GM12878 (cell line): ENCODE measurements around the gene GSK3A. TPM values are rescaled to one million over a fixed set of nuclear protein-coding genes. Genes with fewer than 3 reads are reported as not detected.

ENCODE experiments used
- ATAC-seq: fragments of 200-7000 bp; cut with Tn5 transposase; 3 replicates; pipeline ENCODE4 v1.9.1; 2020; ENCODE audit warnings: mild to moderate bottlenecking, moderate library complexity
- BruUV-seq: library from RNA; stranded (reverse); fragments of 400-500 nt; replicated peaks from 2 replicates; lab custom pipeline; 2021; lab: Mats Ljungman, UMichigan
- CTCF ChIA-PET: fragments of 300-600 bp; sonication (Branson Sonifier 250); formaldehyde crosslinking; extraction: SDS; loops from one replicate; lab custom pipeline; 2021; ENCODE audit warnings: inconsistent platforms; lab: Yijun Ruan, JAX
- POLR2A ChIA-PET: fragments of 350-600 bp; formaldehyde crosslinking; extraction: SDS; loops from one replicate; lab custom pipeline; 2021; ENCODE audit warnings: inconsistent platforms; lab: Charles Lee
- RAD21 ChIA-PET: fragments of 300-600 bp; sonication (Branson Sonifier 250); formaldehyde crosslinking; loops from one replicate; lab custom pipeline; 2023; ENCODE audit warnings: antibody characterized with exemption; ENCODE audit not compliant: unreplicated experiment; lab: Charles Lee
- SMC1A ChIA-PET: fragments of 300-600 bp; sonication (Branson Sonifier 250); formaldehyde crosslinking; loops from one replicate; lab custom pipeline; 2023; ENCODE audit not compliant: unreplicated experiment, uncharacterized antibody; lab: Charles Lee
- DNase-seq: peaks from one replicate; pipeline ENCODE4 v3.0.0-alpha.2; 2011; ENCODE audit warnings: low read depth, low spot score
- FAIRE-seq: peaks from 3 replicates; lab custom pipeline; 2011; peaks lifted over from hg19 to GRCh38; lab: Jason Lieb, UNC
- H2AFZ ChIP-seq: 2 replicates; pipeline ENCODE4 v1.6.0; 2011; ENCODE audit warnings: low read depth, low read length, control low read depth; ENCODE audit not compliant: control insufficient read depth
- H3K27ac ChIP-seq: 2 replicates; pipeline ENCODE4 v1.5.1; 2011; ENCODE audit warnings: control low read depth; ENCODE audit not compliant: control insufficient read depth, insufficient read depth
- H3K27me3 ChIP-seq, 2 experiments: replicated peaks in 1 of 2; 2 replicates each; pipeline versions ENCODE4 v1.6.0 to v1.6.1; 2011; ENCODE audit warnings: low read length in 1 of 2; ENCODE audit not compliant: control insufficient read depth in 2 of 2, insufficient read depth in 2 of 2
- H3K36me3 ChIP-seq, 2 experiments: 2 replicates each; pipeline ENCODE4 v1.5.1; 2011; ENCODE audit warnings: low read length in 1 of 2; ENCODE audit not compliant: control insufficient read depth in 2 of 2, insufficient read depth in 2 of 2
- H3K4me1 ChIP-seq: 2 replicates; pipeline ENCODE4 v1.6.1; 2011; ENCODE audit warnings: mild to moderate bottlenecking, low read length, moderate library complexity, mixed read lengths; ENCODE audit not compliant: control insufficient read depth, insufficient read depth
- H3K4me2 ChIP-seq: 2 replicates; pipeline ENCODE4 v1.6.0; 2011; ENCODE audit warnings: control low read depth; ENCODE audit not compliant: control insufficient read depth, insufficient read depth
- H3K4me3 ChIP-seq: fragments of 200-600 bp; sonication (generic); 2 replicates; pipeline ENCODE4 v1.5.1; 2016
- H3K79me2 ChIP-seq: 2 replicates; pipeline ENCODE4 v1.6.0; 2011; ENCODE audit warnings: low read length; ENCODE audit not compliant: control insufficient read depth, insufficient read depth
- H3K9ac ChIP-seq: 2 replicates; pipeline ENCODE4 v1.8.0; 2011; ENCODE audit warnings: low read length, control low read depth, mixed read lengths; ENCODE audit not compliant: control insufficient read depth, insufficient read depth
- H3K9me3 ChIP-seq: replicated peaks from 3 replicates; pipeline ENCODE4 v1.5.1; 2011; ENCODE audit warnings: mild to moderate bottlenecking, low read length; ENCODE audit not compliant: control insufficient read depth, insufficient read depth
- H4K20me1 ChIP-seq: 2 replicates; pipeline ENCODE4 v1.6.0; 2011; ENCODE audit not compliant: control insufficient read depth, insufficient read depth
- ASH2L ChIP-seq: fragments of 300-600, 200-600 bp; sonication (generic); IDR thresholded peaks from 2 replicates; pipeline ENCODE4 v1.6.1; 2017; ENCODE audit warnings: low read depth, mild to moderate bottlenecking, borderline replicate concordance
- ATF7 ChIP-seq: fragments of 450-650 bp; IDR thresholded peaks from 2 replicates; pipeline ENCODE4 v1.6.1; 2016; ENCODE audit warnings: low read depth, mild to moderate bottlenecking
- BCL11A ChIP-seq: IDR thresholded peaks from 2 replicates; pipeline ENCODE4 v1.6.1; 2011; ENCODE audit warnings: low read depth, low read length
- BRCA1 ChIP-seq: IDR thresholded peaks from 2 replicates; pipeline ENCODE4 v1.6.1; 2011; ENCODE audit warnings: low read depth, low read length, improper control_type of control experiment
- CEBPB ChIP-seq, 2 experiments: fragments of 150-350 bp in 1 of 2; IDR thresholded peaks; 2 replicates each; pipeline ENCODE4 v1.6.1; 2012 to 2014; ENCODE audit warnings: low read depth in 2 of 2, low read length in 2 of 2, borderline replicate concordance in 1 of 2, inconsistent platforms in 1 of 2
- GATAD2B ChIP-seq: fragments of 450-650 bp; conservative IDR thresholded peaks from 2 replicates; pipeline ENCODE4 v1.6.1; 2017; ENCODE audit warnings: low read depth, mild to moderate bottlenecking, moderate library complexity
- IKZF1 ChIP-seq: fragments of 450-650 bp; conservative IDR thresholded peaks from 2 replicates; pipeline ENCODE4 v1.6.1; 2017; ENCODE audit warnings: antibody characterized with exemption, mild to moderate bottlenecking
- JUND ChIP-seq: IDR thresholded peaks from 2 replicates; pipeline ENCODE4 v1.6.1; 2012; ENCODE audit warnings: low read depth, mild to moderate bottlenecking, low read length, improper control_type of control experiment, moderate library complexity
- KDM1A ChIP-seq: fragments of 200-600 bp; sonication (generic); IDR thresholded peaks from 2 replicates; pipeline ENCODE4 v1.6.1; 2016; ENCODE audit warnings: borderline replicate concordance
- MTA3 ChIP-seq: IDR thresholded peaks from 2 replicates; pipeline ENCODE4 v1.6.1; 2012; ENCODE audit warnings: low read length, inconsistent platforms, borderline replicate concordance
- NFYB ChIP-seq: IDR thresholded peaks from 2 replicates; pipeline ENCODE4 v1.6.1; 2011; ENCODE audit warnings: low read depth, mild to moderate bottlenecking, low read length, improper control_type of control experiment, moderate library complexity; ENCODE audit not compliant: insufficient read depth
- NR2C1 ChIP-seq: fragments of 450-650 bp; IDR thresholded peaks from 2 replicates; pipeline ENCODE4 v1.6.1; 2017; ENCODE audit warnings: antibody characterized with exemption, mild to moderate bottlenecking, moderate library complexity
- POLR2A ChIP-seq: IDR thresholded peaks from 2 replicates; pipeline ENCODE4 v1.6.1; 2011; ENCODE audit warnings: low read depth, mild to moderate bottlenecking, low read length
- RFX5 ChIP-seq: IDR thresholded peaks from 2 replicates; pipeline ENCODE4 v1.6.1; 2011; ENCODE audit warnings: low read depth, low read length, improper control_type of control experiment
- SP1 ChIP-seq: IDR thresholded peaks from one replicate; pipeline ENCODE4 v1.6.1; 2011; ENCODE audit warnings: low read depth, low read length
- SUPT20H ChIP-seq: IDR thresholded peaks from 2 replicates; pipeline ENCODE4 v1.6.1; 2011; ENCODE audit warnings: low read depth, mild to moderate bottlenecking, low read length, moderate library complexity, borderline replicate concordance; ENCODE audit not compliant: control insufficient read depth
- ZNF274 ChIP-seq: IDR thresholded peaks from one replicate; pipeline ENCODE4 v1.8.0; 2011; ENCODE audit not compliant: insufficient read length, insufficient read depth
- WGBS: methylation state at CpG from one replicate; pipeline ENCODE4 v1.1.6; 2016; ENCODE audit warnings: low lambda C conversion rate; ENCODE audit not compliant: insufficient replicate concordance, insufficient coverage; ENCODE audit errors: missing lambda C conversion rate; 5-methylcytosine and 5-hydroxymethylcytosine counted together
- in situ Hi-C: fragments of 300-500 bp; cut with MboI; formaldehyde crosslinking; loops from 9 replicates; pipeline ENCODE4 v1.14.3; 2018; ENCODE audit warnings: mixed read lengths
- intact Hi-C: fragments of 100-400 bp; cut with micrococcal nuclease; formaldehyde crosslinking; loops from one replicate; pipeline ENCODE4 v1.14.2; 2022; ENCODE audit not compliant: unreplicated experiment
- polyA plus RNA-seq, 11 experiments: library from polyadenylated mRNA; depleted of rRNA in 4 of 11; unstranded in 6 of 11; stranded (reverse) in 5 of 11; fragments of >200 nt; fragmentation: Nextera tagmentation in 4 of 11; fragmentation: Illumina TruSeq in 1 of 11; extraction: Ambion mirVana in 4 of 11; extraction: Trizol in 1 of 11; gene quantifications; 1 replicate in 1 of 11; 2 replicates in 10 of 11; pipeline versions ENCODE4 v1.2.1 to v1.2.3, GENCODE V29; 2011 to 2016; ENCODE audit warnings: inconsistent platforms in 2 of 11, missing spikeins in 2 of 11, low read depth in 1 of 11
- total RNA-seq, 4 experiments: library from RNA; depleted of rRNA in 3 of 4; stranded (reverse); fragments of >200 nt in 3 of 4; fragmentation: Illumina TruSeq in 1 of 4; extraction: Trizol in 1 of 4; gene quantifications; 2 replicates each; pipeline versions ENCODE4 v1.2.1 to v1.2.3, GENCODE V29; 2013 to 2021
- TF ChIP-seq, protein P1 (sequence below): IDR thresholded peaks from 2 replicates; pipeline ENCODE4 v1.6.1; 2011; ENCODE audit warnings: borderline replicate concordance, low read depth, mild to moderate bottlenecking, moderate library complexity, low read length; ENCODE audit not compliant: insufficient read depth, poor library complexity, severe bottlenecking
- TF ChIP-seq, protein P2 (sequence below): IDR thresholded peaks from 2 replicates; pipeline ENCODE4 v1.6.1; 2012; ENCODE audit warnings: low read depth, low read length, improper control_type of control experiment

GSK3A gene
- total and polyA plus RNA-seq, 10 of the 15 experiments (the other 5 are each of a cell fraction or from before 2014, with no cell fraction given): 1.00 to 47.9 (median 15.2) TPM

DNA sequence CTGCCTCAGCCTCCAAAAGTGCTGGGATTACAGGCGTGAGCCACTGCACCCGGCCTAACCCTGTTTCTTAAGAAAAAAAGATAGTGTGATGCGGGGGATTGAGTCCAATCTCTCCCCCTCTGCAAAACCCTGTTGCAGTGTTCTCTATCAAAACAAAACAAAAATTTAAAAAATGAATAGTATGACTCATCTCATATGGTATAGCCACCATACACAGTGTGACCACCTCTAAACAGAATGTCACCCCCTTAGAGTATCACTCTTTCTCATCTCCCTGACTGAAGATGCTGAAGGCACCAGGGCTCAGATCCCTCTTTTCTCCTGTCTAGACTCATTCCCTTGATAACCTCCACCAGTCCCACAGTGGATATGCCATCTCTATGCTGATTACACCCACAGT, 19.4 kb upstream of the GSK3A start:
- Histone ChIP-seq H2AFZ (no peak overlapping the region), H3K9ac (no peak overlapping the region), H3K79me2 (no peaks in the 10 kb centered on the region), H3K36me3 (no peaks in the 10 kb centered on the region), H3K27ac (no peak overlapping the region), H3K27me3 (no peaks in the 10 kb centered on the region), H3K4me3 (no peak overlapping the region), H3K4me1 (no peaks in the 10 kb centered on the region), H4K20me1 (no peaks in the 10 kb centered on the region), H3K9me3 (no peaks in the 10 kb centered on the region), H3K4me2 (no peak overlapping the region)
- in situ Hi-C loops (no loop called here), intact Hi-C loops (no loop called here)
- 65% methylated on average over 3 of the region's 3 CpGs for WGBS
- ChIA-PET POLR2A (interaction anchor here (0.6 kb wide), 1 partner anchor 11 kb away, joined by 3 read pairs; no protein-coding TSS in a partner anchor), SMC1A (no interaction called here), CTCF (interaction anchor here (1.5 kb wide), 1 partner anchor 17 kb away, joined by 7 read pairs; no protein-coding TSS in a partner anchor), RAD21 (no interaction called here)
- no peak for TF ChIP-seq MTA3
- TF ChIP-seq NR2C1: no peak
- TF ChIP-seq, protein P1, sequence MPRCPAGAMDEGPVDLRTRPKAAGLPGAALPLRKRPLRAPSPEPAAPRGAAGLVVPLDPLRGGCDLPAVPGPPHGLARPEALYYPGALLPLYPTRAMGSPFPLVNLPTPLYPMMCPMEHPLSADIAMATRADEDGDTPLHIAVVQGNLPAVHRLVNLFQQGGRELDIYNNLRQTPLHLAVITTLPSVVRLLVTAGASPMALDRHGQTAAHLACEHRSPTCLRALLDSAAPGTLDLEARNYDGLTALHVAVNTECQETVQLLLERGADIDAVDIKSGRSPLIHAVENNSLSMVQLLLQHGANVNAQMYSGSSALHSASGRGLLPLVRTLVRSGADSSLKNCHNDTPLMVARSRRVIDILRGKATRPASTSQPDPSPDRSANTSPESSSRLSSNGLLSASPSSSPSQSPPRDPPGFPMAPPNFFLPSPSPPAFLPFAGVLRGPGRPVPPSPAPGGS: no peak
- no peak for TF ChIP-seq BCL11A
- TF ChIP-seq KDM1A: no peak
- no peak for TF ChIP-seq ATF7
- TF ChIP-seq NFYB: no peak
- TF ChIP-seq BRCA1: no peak
- no peak for TF ChIP-seq ZNF274
- no peak for TF ChIP-seq ASH2L
- TF ChIP-seq, protein P2, sequence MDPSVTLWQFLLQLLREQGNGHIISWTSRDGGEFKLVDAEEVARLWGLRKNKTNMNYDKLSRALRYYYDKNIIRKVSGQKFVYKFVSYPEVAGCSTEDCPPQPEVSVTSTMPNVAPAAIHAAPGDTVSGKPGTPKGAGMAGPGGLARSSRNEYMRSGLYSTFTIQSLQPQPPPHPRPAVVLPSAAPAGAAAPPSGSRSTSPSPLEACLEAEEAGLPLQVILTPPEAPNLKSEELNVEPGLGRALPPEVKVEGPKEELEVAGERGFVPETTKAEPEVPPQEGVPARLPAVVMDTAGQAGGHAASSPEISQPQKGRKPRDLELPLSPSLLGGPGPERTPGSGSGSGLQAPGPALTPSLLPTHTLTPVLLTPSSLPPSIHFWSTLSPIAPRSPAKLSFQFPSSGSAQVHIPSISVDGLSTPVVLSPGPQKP: no peak
- TF ChIP-seq CEBPB (IDR thresholded peaks at IDR 0.05; ENCODE audit: borderline replicate concordance in 1 of 2, low read depth in 2 of 2, low read length in 2 of 2): no peak
- TF ChIP-seq SP1: no peak
- TF ChIP-seq JUND: no peak
- no peak for TF ChIP-seq GATAD2B
- no peak for TF ChIP-seq IKZF1
- TF ChIP-seq SUPT20H: no peak
- TF ChIP-seq RFX5: no peak
- TF ChIP-seq POLR2A: no peak
- BruUV-seq: no TSS peak
- no peak for FAIRE-seq
- ATAC-seq: peak; percentile 46
- DNase-seq: no peak
